Measurements from ENCODE around the gene STK4. TPM values are rescaled to one million over a fixed set of nuclear protein-coding genes. Genes with fewer than 3 reads are reported as not detected.

STK4 gene
- total and polyA plus RNA-seq, 2 donors from 2014 or later = 4.3 to 41.0 TPM

GRCh38 chr20:45083127-45083526 lies 116.8 kb downstream of the STK4 start:
- H3K36me3 ChIP-seq (ENCODE audit: control insufficient read depth in 2 of 3, insufficient read depth in 3 of 3, low read length in 3 of 3) = peaks cover 0 to 3% (median 0%) of the 10 kb centered on the region in 3 donors
- H3K4me3 ChIP-seq (ENCODE audit: low read length in 3 of 3) = no peak overlapping the region
- H3K27ac ChIP-seq (ENCODE audit: low read depth in 2 of 2, low read length in 2 of 2) = no peak overlapping the region
- intact Hi-C loops (cut with DNase I) = no loop called here
- TF ChIP-seq CTCF (IDR thresholded peaks at IDR 0.05; ENCODE audit: borderline replicate concordance, extremely low read depth, insufficient read depth) = no peak
- no peak for FAIRE-seq
- H3K4me1 ChIP-seq (ENCODE audit: control insufficient read depth in 2 of 3, insufficient read depth in 2 of 3, low read depth in 1 of 3, low read length in 3 of 3) = no peaks in the 10 kb centered on the region
- no peak overlapping the region for H3K9ac ChIP-seq (ENCODE audit: low read length in 3 of 3)
- H3K27me3 ChIP-seq (ENCODE audit: control insufficient read depth, insufficient read depth, low read length) = no peaks in the 10 kb centered on the region
- peaks cover 0 to 7% (median 0%) of the 10 kb centered on the region in 3 donors for H3K9me3 ChIP-seq (ENCODE audit: control insufficient read depth in 2 of 3, insufficient read depth in 1 of 3, low read length in 3 of 3)
- DNase-seq = no peak

- peaks cover 0 to 3% (median 0%) of the 10 kb centered on the region in 3 donors for H3K36me3 ChIP-seq (ENCODE audit: control insufficient read depth in 2 of 3, insufficient read depth in 3 of 3, low read length in 3 of 3)
- intact Hi-C loops (cut with DNase I) = no loop called here
- no peak overlapping the region for H3K9ac ChIP-seq (ENCODE audit: low read length in 3 of 3)
- no peak for FAIRE-seq
- no peaks in the 10 kb centered on the region for H3K4me1 ChIP-seq (ENCODE audit: control insufficient read depth in 2 of 3, insufficient read depth in 2 of 3, low read depth in 1 of 3, low read length in 3 of 3)
- DNase-seq = no peak
- peaks cover 0 to 7% (median 0%) of the 10 kb centered on the region in 3 donors for H3K9me3 ChIP-seq (ENCODE audit: control insufficient read depth in 2 of 3, insufficient read depth in 1 of 3, low read length in 3 of 3)
- H3K27me3 ChIP-seq (ENCODE audit: control insufficient read depth, insufficient read depth, low read length) = no peaks in the 10 kb centered on the region
- TF ChIP-seq CTCF (IDR thresholded peaks at IDR 0.05; ENCODE audit: borderline replicate concordance, extremely low read depth, insufficient read depth) = no peak
- no peak overlapping the region for H3K4me3 ChIP-seq (ENCODE audit: low read length in 3 of 3)
- H3K27ac ChIP-seq (ENCODE audit: low read depth in 2 of 2, low read length in 2 of 2) = no peak overlapping the region
These were observed 119.0 kb downstream of the STK4 start for GRCh38 chr20:45085289-45085688.

- Histone ChIP-seq H3K27ac (ENCODE audit: low read depth in 2 of 2, low read length in 2 of 2) (no peak overlapping the region), H3K4me1 (ENCODE audit: control insufficient read depth in 2 of 3, insufficient read depth in 2 of 3, low read depth in 1 of 3, low read length in 3 of 3) (no peaks in the 10 kb centered on the region), H3K9ac (ENCODE audit: low read length in 3 of 3) (no peak overlapping the region), H3K36me3 (ENCODE audit: control insufficient read depth in 2 of 3, insufficient read depth in 3 of 3, low read length in 3 of 3) (peaks cover 0 to 3% (median 0%) of the 10 kb centered on the region in 3 donors), H3K4me3 (ENCODE audit: low read length in 3 of 3) (no peak overlapping the region), H3K27me3 (ENCODE audit: control insufficient read depth, insufficient read depth, low read length) (no peaks in the 10 kb centered on the region), H3K9me3 (ENCODE audit: control insufficient read depth in 2 of 3, insufficient read depth in 1 of 3, low read length in 3 of 3) (peaks cover 0 to 7% (median 0%) of the 10 kb centered on the region in 3 donors)
- TF ChIP-seq CTCF (IDR thresholded peaks at IDR 0.05; ENCODE audit: borderline replicate concordance, extremely low read depth, insufficient read depth) = no peak
- no peak for DNase-seq
- intact Hi-C loops (cut with DNase I) = no loop called here
- FAIRE-seq = no peak
These were observed 119.6 kb downstream of the STK4 start for GRCh38 chr20:45085867-45086266.

Measured in kidney (tissue), 14 donors.